Right lobe of liver (tissue), 4 donors: ENCODE measurements around the gene KXD1.

Source experiments
- POLR2A ChIP-seq: fragments of 450-650 bp; IDR thresholded peaks from one replicate; pipeline ENCODE4 v1.6.1; 2017; ENCODE audit warnings: antibody characterized with exemption, mild to moderate bottlenecking
- TF ChIP-seq, protein P1 (sequence below), 4 donors: fragments of 200-600 bp in 3 of 4; fragments of 450-650 bp in 1 of 4; IDR thresholded peaks; one replicate each; pipeline versions ENCODE4 v1.5.1 to v1.8.0; 2016 to 2022; ENCODE audit warnings: antibody characterized with exemption in 4 of 4, mild to moderate bottlenecking in 2 of 4
- donor health status: DM: no; HTN: no; CAD: no.
- donor health status: DM: no; HTN: no; CAD: no.
- donor health status: DM: no; HTN: yes; CAD: no.

DNA sequence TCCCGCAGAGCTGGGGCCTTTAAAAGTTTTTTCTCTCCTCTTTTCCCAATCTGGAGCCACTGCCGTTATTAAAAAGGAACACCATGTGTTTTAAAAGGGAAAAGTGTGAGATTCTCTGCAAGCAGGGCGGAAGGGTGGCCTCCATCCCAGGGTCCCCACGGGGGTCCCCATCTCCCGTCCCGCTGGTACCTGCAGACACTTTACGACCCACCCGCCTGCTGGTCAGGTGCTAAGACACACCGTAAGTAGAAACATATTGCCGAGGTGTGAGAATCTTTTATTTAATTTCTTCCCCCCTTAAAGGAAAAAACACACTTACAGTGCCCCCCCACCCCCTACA lies 47.1 kb downstream of the KXD1 start:
- TF ChIP-seq, protein P1, sequence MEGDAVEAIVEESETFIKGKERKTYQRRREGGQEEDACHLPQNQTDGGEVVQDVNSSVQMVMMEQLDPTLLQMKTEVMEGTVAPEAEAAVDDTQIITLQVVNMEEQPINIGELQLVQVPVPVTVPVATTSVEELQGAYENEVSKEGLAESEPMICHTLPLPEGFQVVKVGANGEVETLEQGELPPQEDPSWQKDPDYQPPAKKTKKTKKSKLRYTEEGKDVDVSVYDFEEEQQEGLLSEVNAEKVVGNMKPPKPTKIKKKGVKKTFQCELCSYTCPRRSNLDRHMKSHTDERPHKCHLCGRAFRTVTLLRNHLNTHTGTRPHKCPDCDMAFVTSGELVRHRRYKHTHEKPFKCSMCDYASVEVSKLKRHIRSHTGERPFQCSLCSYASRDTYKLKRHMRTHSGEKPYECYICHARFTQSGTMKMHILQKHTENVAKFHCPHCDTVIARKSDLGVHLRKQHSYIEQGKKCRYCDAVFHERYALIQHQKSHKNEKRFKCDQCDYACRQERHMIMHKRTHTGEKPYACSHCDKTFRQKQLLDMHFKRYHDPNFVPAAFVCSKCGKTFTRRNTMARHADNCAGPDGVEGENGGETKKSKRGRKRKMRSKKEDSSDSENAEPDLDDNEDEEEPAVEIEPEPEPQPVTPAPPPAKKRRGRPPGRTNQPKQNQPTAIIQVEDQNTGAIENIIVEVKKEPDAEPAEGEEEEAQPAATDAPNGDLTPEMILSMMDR (IDR thresholded peaks at IDR 0.05), result no peak
- TF ChIP-seq POLR2A, result no peak
